ENCODE data around the gene AJUBA.
"Not testable (repeated sequence)": the region's sequence is repeated elsewhere in the genome, so short reads cannot be mapped to it uniquely, and the experiment has no call there.

The AJUBA gene

DNA sequence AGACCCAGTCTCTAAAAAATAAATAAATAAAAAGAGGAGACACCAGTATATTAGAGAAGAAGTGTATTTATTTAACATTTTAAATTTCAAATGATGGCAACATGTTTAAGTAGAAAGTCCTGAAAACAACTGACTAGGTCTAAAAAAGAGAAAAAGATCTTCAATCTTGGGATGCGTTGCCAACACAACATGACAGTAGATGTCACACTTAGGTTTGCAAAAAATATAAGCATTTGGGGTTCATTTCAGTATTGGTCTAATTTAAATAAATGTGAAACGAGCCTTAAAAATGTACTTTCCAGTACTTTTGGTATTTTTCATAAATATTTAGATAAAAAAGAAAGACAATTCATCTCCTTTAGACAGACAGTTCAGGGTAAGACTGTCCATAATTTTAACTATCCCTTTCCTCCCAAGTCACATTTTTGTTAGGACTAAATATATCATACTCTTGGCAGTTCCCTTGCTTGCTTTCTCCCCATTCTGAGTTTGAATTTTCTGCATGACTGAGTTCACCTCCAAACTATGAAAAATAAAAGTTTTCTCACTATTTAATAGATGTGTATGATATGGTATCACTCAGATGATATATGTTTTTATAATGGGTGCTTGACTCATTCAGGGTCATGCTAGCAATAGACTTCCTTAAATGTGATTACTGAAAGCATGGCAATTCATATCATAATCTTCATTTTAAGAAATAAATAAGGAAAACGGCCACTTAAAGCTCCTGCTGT lies 23.3 kb upstream of the AJUBA start:
- peak; percentile 15 for DNase-seq

DNA sequence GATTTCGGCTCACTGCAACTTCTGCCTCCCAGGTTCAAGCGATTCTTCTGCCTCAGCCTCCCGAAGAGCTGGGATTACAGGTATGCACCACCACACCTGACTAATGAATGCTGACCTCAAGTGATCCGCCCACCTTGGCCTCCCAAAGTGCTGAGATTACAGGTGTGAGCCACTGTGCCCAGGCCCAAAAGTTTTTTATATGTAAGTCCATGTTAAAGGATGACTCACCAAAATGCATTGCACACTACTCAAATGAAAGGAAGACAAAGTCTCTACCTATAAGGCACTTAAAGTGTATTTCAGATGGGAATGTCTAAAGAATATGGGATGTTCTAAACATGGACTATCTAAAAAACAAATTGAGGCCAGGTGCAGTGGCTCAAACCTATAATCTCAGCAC lies 21.9 kb upstream of the AJUBA start:
- not testable (repeated sequence) for DNase-seq

DNA sequence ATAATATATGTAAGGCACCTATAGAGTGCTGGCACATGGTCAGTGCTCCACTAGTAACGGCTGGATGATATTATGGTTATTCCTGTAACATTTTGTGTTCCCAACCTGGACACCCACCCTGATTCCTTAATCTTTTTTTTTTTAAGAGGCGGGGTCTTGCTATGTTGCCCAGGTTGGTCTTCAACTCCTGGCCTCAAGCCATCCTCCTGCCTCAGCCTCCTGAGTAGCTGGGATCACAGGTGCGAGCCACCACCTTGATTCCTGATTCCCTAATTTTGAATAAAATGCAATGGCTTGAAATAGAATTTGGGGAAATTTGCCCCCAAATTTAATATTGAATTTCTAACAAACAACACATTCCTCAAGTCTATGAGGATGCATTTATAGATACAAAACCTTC lies 20.2 kb upstream of the AJUBA start:
- no peak for DNase-seq

DNA sequence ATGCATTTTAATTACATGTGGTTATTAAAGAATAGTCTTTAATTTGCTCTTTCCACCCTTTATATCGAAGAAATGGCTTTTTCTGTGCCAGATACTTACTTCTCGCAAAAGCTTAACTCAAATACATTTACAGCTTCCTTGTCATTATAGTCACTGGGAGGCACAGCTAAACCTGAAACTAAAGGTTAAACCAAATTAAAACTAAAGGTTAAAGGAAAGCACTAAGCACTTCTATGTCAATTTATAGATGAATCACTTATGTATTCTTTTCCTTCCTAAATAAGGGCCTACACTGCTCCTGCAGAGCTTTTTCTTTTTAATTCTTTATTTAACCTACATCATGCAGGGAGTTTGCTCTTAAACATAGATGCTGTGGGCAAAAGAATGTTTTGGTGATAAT lies 18.5 kb upstream of the AJUBA start:
- no peak for DNase-seq

DNA sequence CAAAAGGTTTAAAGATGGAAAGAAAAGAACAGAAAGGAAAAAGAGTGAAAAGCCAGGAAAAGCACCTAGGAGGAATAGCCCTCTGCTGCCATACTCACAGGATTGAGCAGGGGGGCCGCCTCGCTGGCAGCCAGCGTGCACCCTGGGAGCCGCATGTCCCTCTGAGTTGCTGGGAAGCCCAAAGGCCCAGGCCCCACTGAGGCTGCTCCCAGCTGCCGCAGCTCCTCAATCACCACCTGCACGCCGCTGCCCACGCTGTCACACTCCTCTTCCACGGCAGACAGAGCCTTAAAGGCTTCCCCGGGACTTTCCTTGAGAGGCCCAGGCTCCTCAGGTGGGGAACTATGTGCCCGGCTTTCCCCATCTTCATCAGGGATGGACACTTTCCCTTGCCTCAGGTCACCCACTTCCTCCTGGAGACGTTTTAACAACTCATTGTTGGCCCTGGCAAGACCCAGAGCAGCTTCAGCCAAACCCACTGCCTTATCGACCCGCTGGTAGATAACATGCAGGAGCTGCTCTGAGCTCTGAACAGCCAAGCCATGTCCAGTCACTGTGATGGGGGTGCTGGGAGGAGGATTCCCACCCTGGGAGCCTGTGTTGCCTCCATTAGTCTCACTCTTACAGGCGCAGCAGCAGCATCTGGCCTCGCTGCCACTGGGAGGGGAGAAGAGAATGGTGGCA lies 16.1 kb upstream of the AJUBA start:
- DNase-seq: no peak

DNA sequence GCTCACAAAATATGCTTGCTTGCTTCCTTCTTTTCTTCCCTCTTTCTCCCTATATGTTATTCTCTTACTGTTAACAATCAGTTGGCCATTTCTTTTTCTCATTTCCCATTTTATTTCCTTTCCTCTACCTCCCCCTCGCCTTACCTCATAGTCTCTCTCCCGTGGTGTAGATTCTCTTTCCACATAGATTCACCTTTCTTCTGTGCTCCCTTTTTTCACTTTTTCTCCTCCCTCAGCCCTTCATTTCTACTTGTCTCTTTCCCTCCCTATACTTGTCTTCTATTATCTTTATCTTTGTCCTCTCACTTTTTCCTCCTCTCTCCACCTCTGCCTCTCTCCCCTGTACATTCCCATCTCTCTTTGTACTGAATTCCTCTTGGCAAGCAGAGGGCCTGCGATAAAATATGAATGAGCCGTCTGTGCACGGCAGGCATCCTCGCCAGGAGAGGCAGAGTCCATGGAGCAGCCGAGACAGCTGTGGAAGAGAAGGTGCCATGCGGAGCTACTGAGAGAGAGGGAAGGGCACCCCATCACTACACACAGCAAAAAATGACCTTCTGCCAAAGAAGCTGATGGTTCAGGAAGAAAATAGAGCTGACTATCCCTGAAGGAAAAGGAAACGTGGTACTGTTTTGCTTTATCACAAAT lies 15.4 kb upstream of the AJUBA start:
- DNase-seq: no peak

DNA sequence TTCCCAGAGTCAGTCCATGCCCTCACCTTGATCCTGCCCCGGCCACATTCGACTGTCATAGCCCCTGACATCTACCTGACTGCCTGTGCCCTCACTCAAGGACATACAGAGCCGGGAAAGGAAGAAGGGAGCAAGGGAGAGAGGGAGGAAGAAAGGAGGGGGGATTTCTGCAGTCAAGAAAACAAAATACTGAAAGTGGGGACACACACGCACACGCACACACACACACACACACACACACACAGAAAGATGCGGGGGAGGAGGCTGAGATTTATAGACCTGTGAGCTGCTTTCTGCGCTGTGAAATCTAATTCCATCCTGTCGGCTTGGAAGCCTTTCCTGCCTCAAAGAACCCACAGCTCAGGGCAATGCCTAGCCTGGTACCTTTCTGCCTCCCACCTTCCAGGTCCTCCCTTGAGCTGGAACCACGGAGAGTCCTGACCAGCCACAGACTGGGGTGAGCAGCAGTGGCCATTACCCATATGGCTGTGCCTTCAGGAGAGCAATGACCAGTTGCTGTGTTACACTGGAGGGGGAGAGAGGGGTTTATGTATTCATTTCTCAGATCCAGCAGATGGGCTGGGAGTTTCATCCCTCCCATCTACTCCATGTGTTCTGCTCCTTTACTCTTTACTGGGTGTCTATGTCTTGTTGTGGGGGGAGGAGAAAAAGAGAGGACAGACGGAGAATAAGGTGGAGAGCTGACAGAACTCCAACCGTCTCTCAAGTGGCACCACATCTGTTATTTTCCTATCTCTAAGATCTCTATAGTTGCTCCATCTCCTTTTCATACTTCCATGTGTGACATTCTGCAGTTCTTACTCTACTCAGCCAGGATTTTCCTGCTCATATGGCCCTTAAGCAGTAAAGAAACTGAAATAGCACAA lies 14.7 kb upstream of the AJUBA start:
- no peak for DNase-seq

DNA sequence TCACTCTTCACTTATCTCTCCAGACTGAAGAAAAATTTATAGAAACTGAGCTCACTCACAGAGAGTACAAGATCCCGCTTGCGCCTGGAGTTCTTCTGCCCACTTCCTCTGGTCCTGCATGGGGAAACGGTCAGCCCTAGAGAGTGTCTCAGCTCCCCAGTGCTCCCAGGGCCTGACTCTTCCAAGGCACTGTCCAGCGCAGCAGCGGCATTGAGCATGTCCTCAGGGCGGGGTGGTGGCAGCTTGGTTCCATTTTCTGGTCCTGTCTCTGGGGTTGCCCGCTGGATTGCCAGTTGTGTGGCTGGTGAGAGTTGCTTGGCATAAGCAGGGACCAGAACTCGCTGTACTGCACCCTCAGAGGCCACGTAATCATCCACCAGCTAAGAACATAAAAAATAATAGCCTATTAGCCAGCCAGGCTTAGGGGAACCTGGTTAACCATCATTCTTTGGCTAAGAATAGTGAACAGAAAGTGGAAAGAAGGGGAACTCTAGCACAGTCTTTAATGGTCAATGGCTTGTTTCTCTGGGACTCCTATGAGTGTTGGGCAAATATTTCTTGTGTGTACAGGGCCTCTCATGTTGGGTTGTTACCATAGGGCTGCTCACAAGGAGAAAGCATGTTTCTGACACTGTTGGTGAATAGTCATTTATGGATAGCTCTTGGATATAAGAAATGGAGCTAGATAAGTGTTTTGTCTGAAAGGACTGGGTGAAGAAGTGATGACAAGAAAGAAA lies 13.7 kb upstream of the AJUBA start:
- DNase-seq: peak; percentile 79

DNA sequence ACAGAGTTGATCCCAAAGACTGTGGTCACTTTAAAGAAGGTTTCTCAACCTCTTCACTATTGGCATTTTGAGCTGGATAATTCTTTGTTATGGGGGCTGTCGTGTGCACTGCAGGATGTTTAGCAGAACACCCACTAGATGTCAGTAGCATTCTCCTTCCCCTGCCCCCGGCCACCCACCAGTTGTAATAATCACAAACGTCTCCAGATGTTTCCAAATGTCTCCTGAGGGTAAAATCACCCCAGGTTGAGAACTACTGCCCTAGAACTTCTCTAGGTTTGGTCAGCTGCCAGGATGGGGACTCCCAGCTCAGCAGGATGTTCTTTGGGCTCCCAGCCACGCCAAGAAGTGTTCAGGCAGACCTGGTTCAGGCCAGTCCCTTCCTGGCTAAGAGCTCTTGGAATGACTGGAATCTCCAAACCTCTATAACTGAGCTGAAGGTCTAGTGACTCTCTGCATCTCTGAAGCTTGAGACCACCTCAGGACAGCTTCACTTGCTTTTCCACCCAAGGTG lies 12.5 kb upstream of the AJUBA start:
- peak; percentile 21 for DNase-seq

DNA sequence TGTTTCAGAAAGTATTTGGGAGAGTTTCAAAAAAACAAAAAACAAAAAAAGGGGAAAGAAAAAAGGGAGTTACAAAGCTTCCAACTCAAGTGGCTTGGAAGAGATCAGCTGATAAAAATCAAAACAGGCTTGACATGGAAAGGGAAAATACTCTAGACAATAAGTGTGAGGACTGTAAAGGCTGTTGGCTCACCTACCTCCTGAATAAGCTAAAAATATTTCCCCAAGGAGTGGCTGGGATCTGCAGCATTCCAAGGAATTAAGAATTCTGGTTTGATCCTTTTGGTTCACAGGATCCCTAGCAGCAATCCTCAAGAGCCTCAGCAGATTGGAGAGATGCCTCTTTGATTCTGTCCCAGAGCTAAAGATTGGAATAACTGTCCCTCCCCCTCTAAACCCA lies 11.2 kb upstream of the AJUBA start:
- DNase-seq: no peak

DNA sequence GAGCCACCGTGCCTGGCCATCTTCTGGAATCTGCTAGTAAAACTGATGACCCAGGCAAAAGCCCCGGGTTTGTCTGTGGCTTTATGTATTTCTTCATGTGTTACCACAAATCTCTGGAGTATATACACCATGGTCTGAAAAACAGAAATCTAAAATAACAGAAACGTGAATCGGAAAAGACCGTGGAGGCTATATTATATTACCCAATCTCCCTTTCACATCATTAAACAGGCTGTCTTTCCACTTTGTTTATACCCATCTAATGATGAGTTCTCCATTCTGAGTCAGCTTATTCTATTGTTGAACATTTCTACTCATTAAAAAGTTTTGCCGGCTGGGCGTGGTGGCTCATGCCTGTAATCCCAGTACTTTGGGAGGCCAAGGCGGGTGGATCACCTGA lies 9.5 kb upstream of the AJUBA start:
- peak; percentile 63 for DNase-seq

DNA sequence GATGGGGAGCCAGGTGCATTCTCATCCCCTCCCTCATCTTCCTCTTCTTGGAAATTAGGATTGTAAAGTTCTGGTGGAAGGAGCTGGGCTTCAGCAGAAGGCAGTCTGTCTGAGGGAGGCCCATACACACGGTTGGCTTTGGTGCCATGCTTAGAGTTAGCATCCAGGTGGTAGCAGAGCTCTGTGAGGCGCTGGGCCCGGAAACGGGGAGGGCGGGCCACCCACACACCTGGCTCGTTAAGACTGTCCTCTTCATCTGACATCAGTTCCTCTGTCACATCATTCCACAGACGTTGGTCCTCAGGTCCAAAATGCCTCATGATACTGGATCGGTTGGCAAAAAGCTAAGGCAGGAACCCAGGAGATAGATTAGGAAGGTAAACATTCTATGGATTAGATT lies 4.9 kb upstream of the AJUBA start:
- DNase-seq: no peak

DNA sequence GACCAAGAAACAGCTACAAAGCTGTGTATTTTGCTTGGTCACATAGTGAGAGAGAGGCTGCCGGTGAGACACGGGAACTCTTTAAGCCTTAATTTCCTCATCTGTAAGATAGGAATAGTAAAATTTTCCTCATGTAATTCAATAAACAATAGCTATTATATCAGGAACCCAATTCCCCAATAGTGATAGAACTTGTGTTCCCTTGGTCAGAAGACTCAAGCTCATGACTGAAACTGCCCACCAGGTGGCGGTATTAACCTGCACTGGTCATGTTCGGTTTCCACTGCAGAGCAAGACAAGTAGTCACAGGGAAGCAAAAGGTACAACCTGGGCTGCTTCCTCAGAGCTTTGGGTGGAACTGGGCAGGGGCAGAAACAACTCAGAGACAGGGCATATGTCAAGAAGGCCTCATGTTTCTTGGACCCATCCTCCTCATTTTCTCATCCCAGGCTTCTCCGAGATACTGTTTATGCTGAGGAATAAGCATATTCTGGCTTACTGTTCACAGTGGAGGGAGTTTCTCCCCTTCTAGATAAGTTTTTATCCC lies 4.2 kb upstream of the AJUBA start:
- peak; percentile 72 for DNase-seq

DNA sequence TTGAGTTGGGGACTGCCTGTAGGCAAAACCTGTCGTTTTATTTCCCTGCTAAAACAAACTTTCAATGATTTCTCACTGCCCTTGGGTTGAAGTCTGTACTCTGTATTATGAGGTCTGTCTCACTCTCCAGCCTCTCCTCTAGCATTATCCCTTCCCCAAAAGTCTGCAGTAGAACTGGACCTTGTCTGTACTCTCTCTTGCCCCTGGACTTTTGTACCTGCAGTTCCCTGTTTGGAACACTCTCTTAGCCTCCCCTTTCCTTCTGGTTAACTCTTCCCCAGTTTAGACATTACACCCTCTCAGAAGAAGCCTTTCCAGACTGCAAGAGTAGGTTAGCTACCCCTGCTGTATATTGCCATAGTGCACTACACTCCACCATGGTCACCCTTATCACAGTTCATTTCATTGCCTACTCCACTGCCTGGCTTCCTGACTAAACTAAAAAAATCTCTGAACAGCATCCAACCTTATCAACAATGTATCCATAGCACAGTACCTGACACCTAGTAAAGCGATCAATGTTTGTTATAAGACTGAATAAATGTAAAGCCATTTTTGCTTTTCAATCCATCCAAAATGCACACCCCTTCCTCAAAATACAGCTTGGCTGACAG lies 3.6 kb upstream of the AJUBA start:
- no peak for DNase-seq

DNA sequence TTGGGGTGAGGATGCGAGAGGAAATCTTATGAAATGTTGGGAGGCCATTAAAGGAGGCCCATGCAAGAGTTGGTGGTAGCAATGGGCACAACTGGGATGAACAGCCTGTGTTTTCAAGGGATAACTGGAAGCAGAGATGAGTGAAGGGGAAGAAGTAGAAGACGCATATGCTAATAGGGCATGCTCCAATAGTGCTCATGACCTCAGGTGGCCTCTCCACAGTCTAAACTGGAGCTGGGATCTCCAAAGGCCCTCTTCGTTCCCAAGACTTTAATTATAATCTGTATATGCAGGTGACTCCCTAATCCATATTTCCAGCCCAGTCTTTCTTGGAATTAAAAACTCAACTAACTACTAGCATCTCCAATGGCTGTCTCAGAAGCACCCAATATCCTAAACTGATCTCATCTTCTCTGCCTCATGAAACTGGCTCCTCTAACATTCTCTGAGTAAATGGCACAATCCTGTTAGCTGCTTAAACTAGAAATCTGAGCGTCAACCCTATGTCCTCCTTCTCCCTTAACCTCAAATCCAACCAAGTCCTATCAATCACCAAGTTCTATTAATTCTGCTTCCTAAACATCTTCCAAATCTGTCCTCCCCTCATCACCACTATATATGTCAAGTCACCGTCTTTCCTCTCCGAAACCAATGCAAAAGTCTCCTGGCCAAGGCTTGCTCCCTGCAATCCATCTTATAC lies 2.8 kb upstream of the AJUBA start:
- no peak for DNase-seq

DNA sequence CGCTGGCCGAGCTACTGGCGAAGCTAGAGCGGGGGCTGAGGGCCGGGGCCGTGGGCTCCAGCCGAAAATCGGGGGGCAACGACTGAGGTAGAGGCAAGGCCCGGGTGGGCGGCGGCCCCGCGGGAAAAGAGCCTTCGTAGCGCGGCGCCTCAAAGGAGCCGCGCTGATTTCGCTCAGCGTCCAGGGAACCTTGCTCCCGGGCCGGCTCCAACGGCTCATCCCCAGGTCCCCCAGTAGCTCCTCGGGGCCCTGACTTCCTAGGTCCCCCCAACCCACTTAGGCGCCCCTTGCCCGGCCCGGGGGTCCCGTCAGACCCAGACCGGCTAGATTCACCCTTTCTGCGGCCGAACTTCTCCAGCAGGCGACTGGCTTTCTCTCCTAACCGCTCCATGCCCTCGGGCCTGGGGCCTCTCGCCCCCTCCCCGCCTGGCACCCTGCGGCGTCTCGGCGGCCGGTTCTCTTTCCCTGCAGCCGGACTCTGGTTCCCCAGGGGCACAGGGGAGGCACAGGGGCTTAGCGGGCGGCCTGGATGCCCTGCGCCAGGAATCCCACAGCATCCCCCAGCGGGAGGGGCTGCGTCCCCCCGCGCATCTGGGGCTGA lies 375 bp downstream of the AJUBA start:
- no peak for DNase-seq

DNA sequence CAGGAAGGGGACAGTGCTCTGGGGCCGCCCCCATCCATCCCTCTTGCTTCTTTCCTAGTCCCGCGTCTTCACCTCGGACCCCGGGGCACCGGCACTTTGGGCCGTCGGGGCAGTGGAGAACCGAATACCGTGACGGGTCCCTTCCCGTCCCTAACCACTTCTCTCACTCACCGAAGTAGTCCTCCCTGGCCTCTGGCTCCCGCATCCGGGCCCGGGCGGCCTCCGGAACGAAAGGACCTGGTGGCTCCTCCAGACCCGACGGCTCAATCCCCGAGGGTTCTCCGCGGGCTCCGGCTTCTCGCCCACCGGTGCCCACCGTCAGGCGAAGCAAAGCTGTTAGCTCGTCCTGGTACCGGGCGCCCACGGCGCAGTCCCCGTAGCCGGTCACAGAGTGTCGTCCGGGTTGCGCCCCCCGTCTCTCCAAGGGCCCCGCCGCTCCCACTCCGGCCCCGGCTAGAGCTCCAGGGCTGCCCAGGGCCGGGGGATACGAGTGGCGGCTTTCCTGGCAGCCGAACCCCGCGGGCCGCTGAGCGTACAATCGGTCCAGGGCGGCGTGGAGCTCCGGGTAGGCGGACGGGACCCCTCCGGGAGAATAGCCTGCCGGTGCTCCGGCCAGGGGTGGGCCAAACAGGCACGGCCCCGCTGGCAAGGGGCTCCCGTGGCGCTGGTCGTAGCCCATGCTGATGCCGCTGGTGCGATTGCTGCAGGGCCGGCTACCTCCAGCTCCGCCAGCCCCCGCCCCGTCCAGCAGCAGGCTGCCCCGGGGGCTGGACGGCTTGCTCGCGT lies 1.1 kb downstream of the AJUBA start:
- DNase-seq: no peak

DNA sequence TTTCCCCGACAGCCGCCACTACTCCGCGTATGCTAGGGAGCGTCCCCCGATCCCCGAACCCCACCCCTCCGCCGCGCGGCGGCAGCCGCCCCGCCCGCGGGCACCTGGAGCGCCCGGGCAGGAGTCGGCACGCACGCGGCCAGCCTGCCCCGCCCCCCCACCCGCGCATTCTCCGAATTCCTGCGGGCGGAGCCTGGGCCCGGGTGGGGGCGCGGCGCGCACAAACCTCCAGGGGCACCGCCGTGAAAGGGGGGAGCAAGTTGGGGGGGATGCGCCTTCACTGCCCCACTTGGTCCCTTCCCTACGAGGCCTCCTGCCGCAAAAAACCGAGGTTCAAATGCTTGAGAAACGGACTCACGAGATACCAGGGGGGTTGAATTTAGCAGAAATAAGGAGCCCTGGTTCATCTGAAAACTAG lies 1.7 kb downstream of the AJUBA start:
- no peak for DNase-seq

DNA sequence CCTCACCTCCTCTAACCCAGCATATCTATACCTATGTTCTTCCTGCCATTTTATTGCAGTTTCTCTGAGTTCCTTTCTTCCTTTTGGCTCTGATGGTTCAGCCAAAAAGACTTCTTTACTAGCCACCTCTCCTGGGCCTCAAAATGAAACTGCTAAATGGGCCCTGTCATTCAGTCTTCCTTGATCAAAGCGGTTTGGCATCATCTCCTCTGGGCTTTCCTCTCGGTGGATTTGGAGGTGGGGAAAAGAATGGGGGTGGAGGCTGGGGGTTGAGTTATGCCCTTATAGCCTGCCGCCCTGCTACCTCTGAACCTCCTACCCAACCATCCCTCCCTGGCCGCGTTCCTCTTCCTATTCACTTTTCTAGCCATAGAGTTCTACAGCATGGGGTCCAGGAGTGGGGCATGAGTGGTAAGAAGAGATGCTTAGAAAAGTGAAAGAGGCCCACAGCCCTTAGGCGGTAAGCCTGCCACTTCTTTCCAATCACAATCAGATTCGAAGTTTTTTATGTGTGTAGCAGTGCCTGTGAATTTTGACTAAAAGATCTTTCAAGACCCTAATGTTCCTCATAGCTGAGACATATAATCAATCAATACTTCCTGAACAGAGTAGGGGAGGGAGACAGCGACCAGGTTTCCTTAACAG lies 2.5 kb downstream of the AJUBA start:
- DNase-seq: no peak

Measured in MV-4-11 (cell line).